ENCODE measurements around the gene ULK1. TPM values are rescaled to one million over a fixed set of nuclear protein-coding genes. Genes with fewer than 3 reads are reported as not detected.
"Not testable (repeated sequence)": the region's sequence is repeated elsewhere in the genome, so short reads cannot be mapped to it uniquely, and the experiment has no call there.

Gene ULK1
- total and polyA plus RNA-seq, 4 donors = 15.4 to 32.8 (median 22.8) TPM

DNA sequence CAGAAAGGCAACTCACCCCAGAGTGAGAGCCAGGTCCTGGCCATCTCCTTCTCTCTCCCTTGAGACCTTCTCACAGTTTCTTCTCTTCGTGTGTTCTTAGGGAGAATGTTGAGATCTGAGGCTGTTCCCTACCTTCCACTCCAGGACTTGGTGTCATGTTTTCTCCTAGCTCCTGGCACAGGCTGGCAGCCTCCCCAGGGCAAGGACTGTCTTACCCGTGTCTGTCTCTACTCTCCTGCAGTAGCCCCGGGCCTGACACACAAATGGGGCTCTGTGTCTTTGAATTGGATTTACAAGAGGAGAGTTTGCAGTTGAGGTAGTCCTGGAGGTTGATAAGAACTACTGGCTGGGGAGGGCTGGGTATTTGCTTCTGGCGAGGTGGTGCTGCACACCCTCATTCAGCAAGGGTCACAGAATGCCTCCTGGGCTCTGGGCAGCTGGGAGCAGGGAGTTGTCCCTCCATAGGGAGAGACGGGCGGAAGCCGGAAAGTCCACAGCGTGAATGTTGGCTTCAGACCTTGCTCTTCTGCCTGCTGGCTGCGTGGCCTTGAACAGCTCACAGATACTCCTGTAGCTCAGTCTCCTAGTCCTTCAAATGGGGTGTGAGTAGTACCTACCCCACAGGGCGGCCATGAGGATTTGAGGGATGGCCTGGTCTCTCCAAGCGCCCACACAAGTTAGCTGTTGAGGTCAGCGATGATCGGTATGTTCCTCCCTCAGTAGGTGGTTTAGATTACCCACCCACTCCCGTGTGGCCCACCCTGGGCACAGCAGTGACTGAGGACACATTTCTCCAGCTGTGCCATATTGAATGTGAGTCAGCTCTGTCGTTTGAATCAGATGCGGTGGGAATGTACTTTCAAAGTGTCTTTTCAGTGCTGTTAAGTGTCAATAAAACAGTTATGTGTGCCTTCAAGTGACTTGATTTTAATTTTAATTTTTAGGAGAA is 65.5 kb downstream of the ULK1 start:
- no peak for ATAC-seq (ENCODE audit: insufficient read depth, low FRiP score)
- peaks cover 0 to 12% (median 5%) of the 10 kb centered on the region in 4 donors for H3K36me3 ChIP-seq (ENCODE audit: control insufficient read depth in 4 of 4, insufficient read depth in 4 of 4, low read length in 4 of 4)
- no peak for DNase-seq
- no peak overlapping the region for H3K27ac ChIP-seq (ENCODE audit: low read depth in 1 of 2, low read length in 1 of 2)
- peaks cover 0 to 7% (median 0%) of the 10 kb centered on the region in 5 donors for H3K4me1 ChIP-seq (ENCODE audit: control insufficient read depth in 5 of 5, insufficient read depth in 5 of 5, low read length in 5 of 5)
- H3K9me3 ChIP-seq (ENCODE audit: control insufficient read depth in 4 of 4, insufficient read depth in 3 of 4, low read length in 3 of 4) = no peaks in the 10 kb centered on the region
- no peak overlapping the region for H3K9ac ChIP-seq (ENCODE audit: insufficient read depth in 1 of 2, low read length in 2 of 2)
- WGBS, 2 donors = 88 to 92% methylated on average over 16 of the region's 16 CpGs
- H3K27me3 ChIP-seq (ENCODE audit: control insufficient read depth in 3 of 3, insufficient read depth in 3 of 3, low read length in 2 of 3) = no peaks in the 10 kb centered on the region
- TF ChIP-seq, protein P1, sequence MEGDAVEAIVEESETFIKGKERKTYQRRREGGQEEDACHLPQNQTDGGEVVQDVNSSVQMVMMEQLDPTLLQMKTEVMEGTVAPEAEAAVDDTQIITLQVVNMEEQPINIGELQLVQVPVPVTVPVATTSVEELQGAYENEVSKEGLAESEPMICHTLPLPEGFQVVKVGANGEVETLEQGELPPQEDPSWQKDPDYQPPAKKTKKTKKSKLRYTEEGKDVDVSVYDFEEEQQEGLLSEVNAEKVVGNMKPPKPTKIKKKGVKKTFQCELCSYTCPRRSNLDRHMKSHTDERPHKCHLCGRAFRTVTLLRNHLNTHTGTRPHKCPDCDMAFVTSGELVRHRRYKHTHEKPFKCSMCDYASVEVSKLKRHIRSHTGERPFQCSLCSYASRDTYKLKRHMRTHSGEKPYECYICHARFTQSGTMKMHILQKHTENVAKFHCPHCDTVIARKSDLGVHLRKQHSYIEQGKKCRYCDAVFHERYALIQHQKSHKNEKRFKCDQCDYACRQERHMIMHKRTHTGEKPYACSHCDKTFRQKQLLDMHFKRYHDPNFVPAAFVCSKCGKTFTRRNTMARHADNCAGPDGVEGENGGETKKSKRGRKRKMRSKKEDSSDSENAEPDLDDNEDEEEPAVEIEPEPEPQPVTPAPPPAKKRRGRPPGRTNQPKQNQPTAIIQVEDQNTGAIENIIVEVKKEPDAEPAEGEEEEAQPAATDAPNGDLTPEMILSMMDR (IDR thresholded peaks at IDR 0.05; ENCODE audit: control extremely low read depth, extremely low read depth) = no peak
- no peak overlapping the region for H3K4me3 ChIP-seq

DNA sequence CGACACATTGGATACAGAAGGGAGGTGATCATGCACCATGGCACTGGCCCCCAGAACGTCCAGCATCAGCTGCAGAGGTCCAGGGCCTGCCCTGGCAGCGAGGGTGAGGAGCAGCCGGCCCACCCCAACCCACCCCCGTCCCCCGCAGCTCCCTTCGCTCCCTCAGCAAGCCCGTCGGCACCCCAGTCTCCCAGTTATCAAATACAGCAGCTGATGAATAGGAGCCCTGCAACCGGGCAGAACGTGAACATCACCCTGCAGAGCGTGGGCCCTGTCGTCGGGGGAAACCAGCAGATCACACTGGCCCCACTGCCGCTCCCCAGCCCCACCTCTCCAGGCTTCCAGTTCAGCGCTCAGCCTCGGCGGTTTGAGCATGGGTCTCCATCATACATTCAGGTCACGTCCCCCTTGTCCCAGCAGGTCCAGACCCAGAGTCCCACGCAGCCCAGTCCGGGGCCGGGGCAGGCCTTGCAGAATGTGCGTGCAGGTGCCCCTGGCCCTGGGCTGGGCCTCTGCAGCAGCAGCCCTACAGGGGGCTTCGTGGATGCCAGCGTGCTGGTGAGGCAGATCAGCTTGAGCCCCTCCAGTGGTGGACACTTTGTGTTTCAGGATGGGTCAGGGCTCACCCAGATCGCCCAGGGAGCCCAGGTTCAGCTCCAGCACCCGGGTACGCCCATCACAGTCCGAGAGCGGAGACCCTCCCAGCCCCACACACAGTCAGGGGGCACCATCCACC is 66.3 kb downstream of the ULK1 start:
- not testable (repeated sequence) for DNase-seq; H3K27ac ChIP-seq (ENCODE audit: low read depth in 1 of 2, low read length in 1 of 2); H3K27me3 ChIP-seq (ENCODE audit: control insufficient read depth in 3 of 3, insufficient read depth in 3 of 3, low read length in 2 of 3); H3K9me3 ChIP-seq (ENCODE audit: control insufficient read depth in 4 of 4, insufficient read depth in 3 of 4, low read length in 3 of 4); ATAC-seq (ENCODE audit: insufficient read depth, low FRiP score); H3K4me1 ChIP-seq (ENCODE audit: control insufficient read depth in 5 of 5, insufficient read depth in 5 of 5, low read length in 5 of 5); H3K4me3 ChIP-seq; H3K9ac ChIP-seq (ENCODE audit: insufficient read depth in 1 of 2, low read length in 2 of 2)
- peaks cover 0 to 12% (median 5%) of the 10 kb centered on the region in 4 donors for H3K36me3 ChIP-seq (ENCODE audit: control insufficient read depth in 4 of 4, insufficient read depth in 4 of 4, low read length in 4 of 4)
- 93 to 95% methylated on average over 19 to 21 of the region's 30 CpGs for WGBS, 2 donors

DNA sequence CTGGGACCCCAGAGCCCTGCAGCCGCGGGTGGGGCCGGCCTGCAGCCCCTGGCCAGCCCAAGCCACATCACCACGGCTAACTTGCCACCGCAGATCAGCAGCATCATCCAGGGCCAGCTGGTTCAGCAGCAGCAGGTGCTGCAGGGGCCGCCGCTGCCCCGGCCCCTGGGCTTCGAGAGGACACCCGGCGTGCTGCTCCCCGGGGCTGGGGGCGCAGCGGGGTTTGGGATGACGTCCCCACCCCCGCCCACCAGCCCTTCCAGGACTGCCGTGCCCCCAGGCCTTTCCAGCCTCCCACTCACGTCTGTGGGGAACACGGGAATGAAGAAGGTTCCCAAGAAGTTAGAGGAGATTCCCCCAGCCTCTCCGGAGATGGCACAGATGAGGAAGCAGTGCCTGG is 66.9 kb downstream of the ULK1 start:
- not testable (repeated sequence) for H3K9me3 ChIP-seq (ENCODE audit: control insufficient read depth in 4 of 4, insufficient read depth in 3 of 4, low read length in 3 of 4); H3K27ac ChIP-seq (ENCODE audit: low read depth in 1 of 2, low read length in 1 of 2); H3K4me1 ChIP-seq (ENCODE audit: control insufficient read depth in 5 of 5, insufficient read depth in 5 of 5, low read length in 5 of 5); H3K9ac ChIP-seq (ENCODE audit: insufficient read depth in 1 of 2, low read length in 2 of 2); H3K4me3 ChIP-seq; DNase-seq; H3K27me3 ChIP-seq (ENCODE audit: control insufficient read depth in 3 of 3, insufficient read depth in 3 of 3, low read length in 2 of 3); ATAC-seq (ENCODE audit: insufficient read depth, low FRiP score)
- 86 to 91% methylated on average over 1 to 9 of the region's 20 CpGs for WGBS, 2 donors
- peaks cover 0 to 12% (median 6%) of the 10 kb centered on the region in 4 donors for H3K36me3 ChIP-seq (ENCODE audit: control insufficient read depth in 4 of 4, insufficient read depth in 4 of 4, low read length in 4 of 4)

DNA sequence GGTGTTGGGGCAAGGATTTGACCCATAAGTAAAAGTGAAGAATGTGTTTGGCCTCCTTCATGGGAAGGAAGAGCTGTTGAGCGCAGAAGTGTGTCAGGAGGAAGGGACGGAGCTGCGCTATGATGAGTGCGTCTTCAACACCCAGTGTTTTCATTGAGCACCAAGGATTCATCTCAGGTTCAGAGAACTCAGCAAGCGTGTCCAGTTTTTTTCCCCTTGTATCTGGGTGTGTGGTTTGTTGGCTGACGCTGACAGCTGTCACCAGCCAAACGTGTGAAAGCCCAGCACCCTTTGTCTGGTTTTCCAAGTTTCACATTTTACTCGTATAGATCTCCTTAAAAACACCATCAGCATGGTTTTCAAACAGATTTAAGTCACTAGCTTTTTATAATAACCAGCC is 67.6 kb downstream of the ULK1 start:
- Histone ChIP-seq H3K27ac (ENCODE audit: low read depth in 1 of 2, low read length in 1 of 2) (no peak overlapping the region), H3K27me3 (ENCODE audit: control insufficient read depth in 3 of 3, insufficient read depth in 3 of 3, low read length in 2 of 3) (no peaks in the 10 kb centered on the region), H3K9ac (ENCODE audit: insufficient read depth in 1 of 2, low read length in 2 of 2) (no peak overlapping the region), H3K4me1 (ENCODE audit: control insufficient read depth in 5 of 5, insufficient read depth in 5 of 5, low read length in 5 of 5) (peaks cover 0 to 6% (median 0%) of the 10 kb centered on the region in 5 donors), H3K9me3 (ENCODE audit: control insufficient read depth in 4 of 4, insufficient read depth in 3 of 4, low read length in 3 of 4) (no peaks in the 10 kb centered on the region), H3K36me3 (ENCODE audit: control insufficient read depth in 4 of 4, insufficient read depth in 4 of 4, low read length in 4 of 4) (peaks cover 0 to 12% (median 6%) of the 10 kb centered on the region in 4 donors), H3K4me3 (no peak overlapping the region)
- 86 to 92% methylated on average over 8 of the region's 8 CpGs for WGBS, 2 donors
- ATAC-seq (ENCODE audit: insufficient read depth, low FRiP score) (no peak), DNase-seq (no peak)
- TF ChIP-seq, protein P1 (IDR thresholded peaks at IDR 0.05; ENCODE audit: control extremely low read depth, extremely low read depth) = no peak
